GM10847 (cell line): ENCODE measurements around the gene VCL.

Experiments
- POLR2A ChIP-seq: IDR thresholded peaks from 2 replicates; pipeline ENCODE4 v1.6.1; 2011; ENCODE audit not compliant: insufficient read length; ENCODE audit errors: extremely low read depth

VCL gene

DNA sequence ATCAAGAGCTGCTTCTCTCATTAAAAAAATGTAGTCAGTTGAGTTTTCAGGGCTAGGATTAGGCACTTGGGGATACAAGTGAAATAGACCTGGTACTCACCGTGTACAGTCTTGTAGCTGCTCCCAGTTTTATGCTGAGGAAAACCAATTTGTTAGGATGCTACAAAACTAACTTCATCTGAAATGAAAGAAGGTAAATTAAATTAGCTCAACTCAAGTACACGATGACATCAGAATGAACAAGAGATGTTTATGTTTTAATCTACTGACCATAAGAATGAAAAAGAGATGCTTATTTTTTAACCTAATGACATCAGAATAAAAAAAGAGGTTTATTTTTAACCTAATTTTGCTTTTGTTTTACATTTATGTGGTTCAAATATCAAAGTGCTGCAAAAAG, 79.0 kb downstream of the VCL start:
- no peak for TF ChIP-seq POLR2A

DNA sequence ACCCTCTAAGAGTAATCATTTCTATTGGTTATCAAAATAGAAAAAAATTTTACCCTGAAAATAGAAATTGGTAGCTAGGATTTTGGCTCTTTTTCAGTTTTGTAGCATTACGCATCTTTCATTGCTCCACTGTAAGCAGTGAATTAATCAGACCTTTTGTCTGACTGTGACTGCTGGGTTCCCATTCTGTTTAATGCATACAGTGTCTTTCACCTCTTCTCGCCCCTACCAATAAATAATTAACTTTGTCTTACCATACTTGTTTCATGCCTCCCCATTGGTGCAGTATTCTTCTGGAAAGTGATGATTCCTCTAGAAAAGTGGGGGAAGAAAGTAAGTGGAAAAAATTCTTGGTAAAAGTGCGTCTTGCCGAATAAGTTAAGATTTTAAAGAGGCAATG, 79.5 kb downstream of the VCL start:
- no peak for TF ChIP-seq POLR2A

DNA sequence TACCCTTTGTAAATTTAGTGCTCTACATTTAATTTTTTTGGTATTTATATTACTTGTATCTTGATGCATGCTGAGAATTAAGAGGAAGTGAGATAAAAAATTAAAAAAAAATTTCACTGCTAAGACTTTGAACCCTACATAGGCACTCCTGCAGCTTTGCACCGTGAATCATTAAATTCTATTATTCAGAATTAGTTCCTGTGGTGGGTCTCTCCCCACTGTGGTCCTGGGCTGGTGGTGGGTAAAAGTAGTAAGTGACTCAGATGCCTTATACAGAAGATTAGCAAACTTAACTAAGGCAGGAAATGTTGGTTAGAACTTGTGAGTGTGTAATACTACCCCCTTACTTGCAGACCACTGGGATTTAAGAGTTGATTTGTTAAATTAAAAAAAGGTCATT, 80.1 kb downstream of the VCL start:
- TF ChIP-seq POLR2A = no peak

DNA sequence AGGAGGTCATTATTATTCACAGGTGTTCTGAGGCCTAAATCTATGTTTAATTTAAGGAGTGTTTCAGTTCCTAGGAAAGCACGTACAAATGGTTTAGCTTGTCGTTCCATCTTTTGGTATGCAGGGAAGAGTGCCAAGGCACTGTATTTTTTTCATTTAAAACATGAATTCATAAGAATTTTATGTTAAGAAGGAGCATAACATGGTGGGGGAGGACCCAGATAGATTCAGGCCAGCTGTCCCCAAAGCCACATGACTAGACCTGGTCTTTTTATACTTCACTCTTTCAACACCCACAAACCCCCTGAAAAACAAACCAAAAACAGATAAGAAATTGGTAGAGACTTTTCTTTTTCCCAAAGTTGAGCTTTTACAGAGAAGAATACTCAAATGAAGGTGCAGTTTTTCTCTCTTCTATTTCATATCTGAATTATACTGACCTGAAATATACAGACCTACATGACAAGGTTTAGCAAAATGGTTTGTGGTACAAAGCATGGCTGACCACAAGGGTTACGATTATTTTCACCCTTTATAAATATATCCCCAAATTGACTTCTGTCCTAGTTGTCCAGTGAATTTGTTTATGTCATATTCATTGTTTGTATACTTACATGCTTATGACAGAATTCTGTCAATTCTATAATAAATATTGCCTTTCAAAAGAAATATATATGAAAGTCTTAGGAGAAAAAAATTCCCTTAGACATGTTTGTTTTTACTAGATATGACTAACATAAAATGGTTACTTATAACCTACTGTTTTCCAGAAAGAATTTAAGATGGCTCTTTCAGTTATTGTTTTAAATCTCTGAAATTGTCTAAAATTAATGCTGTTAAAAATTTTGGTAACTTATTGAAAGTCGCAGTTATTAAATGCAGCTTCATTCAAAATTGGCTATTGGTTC, 81.4 kb downstream of the VCL start:
- TF ChIP-seq POLR2A = no peak

DNA sequence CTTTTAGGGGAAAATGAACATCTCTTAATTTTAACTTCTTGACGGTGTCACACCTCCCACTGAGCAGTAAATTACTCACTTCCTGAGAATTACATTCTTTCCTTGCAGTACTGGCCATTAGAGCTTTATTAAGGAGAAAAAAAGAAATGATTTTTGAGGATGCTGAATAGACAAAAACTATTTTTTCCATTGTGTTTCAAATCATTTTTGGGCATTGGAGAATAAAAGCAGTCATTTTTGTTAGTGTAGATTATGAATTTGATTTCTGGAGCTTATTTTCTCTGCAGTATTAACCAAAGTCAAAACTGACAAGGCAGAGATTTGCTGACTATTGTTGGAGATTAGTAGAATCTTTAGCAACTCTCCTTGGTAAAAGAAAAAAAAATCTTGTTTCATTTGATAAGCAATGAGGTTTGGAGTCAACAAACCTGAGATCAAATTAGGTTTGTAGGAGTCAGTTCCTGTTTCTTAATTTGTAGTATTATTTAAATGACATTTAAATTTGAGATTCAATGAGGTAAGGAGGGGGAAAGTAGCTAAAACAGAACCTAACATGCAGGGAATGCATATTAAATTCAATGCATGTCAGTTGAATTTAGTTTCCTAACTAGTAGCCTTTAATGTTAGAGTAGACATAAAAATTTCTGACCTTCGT, 82.1 kb downstream of the VCL start:
- TF ChIP-seq POLR2A = no peak

DNA sequence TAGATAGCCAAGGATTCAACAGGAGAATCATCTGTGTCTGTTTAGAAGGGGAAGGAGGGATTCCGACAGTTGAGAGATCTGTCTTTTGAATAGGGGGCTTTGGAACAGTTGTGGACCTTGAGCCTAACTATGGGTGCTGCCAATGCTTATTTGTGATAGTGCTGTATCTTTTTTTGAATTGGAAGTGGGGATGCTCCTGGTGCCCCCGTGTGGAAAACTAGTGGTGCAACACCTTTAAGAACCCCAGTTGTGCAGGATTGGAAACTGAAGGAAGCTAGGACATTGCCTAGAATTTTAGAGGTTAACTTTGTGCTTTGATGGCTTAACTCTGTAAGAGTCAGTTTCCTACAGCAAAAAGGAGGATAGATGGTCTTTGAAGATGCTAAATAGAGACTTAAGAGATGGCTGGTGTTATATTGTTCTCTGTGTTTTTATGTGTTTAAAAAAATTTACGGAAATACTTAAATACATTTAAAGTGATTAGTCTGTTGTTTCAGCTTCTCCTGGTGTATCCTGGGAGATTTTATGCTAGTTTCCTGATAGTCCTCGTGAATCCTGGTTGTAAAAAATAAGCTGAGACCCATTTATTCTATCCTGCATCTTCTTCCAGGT, 83.4 kb downstream of the VCL start:
- no peak for TF ChIP-seq POLR2A

DNA sequence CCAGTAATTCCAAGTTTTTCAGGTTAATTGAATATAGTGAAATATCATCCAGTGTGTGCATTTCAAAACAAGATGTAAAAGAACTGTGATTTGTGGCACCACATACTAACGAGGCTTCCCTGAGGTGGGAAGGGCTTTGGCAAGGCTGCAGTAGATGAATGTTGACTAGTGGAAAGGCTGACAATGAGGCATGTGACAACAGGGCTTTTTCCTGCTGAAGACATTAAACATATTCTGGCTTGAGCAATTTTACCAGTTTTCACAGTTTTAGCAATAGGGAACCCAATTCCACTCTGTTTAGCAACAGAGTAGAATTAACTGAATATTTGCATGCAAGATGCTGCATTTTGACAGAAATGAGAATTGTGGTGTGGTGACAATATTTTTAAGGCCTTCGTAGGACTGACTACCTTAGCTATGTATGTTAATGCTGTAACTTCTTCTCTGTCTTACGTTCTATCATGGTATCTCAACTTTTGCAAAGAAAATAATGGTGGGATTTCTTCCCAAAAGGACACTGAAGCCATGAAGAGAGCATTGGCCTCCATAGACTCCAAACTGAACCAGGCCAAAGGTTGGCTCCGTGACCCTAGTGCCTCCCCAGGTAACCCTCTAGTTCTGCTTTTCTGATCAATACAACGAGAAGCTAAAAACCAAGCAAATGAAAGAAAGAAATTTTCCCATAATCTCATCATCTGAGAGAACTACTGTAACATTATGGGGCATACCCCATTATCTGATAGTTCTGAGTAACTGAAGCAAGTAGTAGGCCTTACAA, 84.2 kb downstream of the VCL start:
- no peak for TF ChIP-seq POLR2A

DNA sequence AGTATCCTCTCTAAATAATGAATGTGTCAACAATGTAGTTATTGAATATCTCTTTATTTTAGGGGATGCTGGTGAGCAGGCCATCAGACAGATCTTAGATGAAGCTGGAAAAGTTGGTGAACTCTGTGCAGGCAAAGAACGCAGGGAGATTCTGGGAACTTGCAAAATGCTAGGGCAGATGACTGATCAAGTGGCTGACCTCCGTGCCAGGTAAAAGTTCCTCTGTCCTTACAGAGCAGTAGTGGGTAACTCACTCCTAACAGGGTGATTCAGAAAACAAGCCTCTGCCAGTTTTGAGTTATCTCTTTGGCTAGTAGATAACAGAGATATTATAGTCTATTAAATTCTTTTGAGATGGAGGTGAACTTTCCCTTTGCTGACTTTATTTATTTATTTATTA, 85.4 kb downstream of the VCL start:
- no peak for TF ChIP-seq POLR2A

DNA sequence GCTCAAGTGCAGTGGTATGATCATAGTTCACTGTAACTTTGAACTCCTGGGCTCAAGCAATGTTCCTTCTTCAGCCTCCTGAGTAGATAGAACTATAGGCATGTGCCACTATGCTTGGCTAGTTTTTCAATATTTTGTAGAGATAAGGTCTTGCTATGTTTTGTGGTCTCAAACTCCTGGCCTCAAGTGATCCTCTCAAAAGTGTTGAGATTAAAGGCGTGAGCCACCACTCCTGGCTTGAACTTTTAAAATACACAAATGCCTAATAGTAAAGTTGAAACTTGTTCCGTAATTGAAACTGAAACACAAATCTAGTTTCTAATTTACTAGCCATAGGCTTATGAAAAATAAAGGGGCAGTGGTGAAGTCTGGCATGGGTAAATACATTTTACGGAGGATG, 87.0 kb downstream of the VCL start:
- TF ChIP-seq POLR2A = no peak

DNA sequence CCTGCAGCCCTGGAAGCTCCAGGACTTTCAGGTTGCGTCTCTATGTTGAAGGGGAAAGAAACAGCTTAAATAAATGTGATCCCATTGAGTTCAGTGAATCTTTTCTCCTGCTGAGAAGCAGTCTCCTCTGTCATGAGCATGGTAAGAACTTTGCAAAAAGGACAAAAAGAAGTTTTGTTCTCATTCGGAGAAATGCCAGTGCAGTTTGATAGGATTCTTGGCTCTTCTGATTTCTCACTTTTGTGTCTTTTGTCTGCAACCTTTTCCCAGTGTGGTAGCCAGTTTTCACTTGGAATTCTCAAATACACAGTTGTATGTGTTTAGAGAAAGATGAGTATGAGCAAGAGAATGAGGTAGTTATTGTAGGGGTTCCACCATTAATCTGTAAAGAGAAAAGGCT, 88.4 kb downstream of the VCL start:
- TF ChIP-seq POLR2A = no peak

DNA sequence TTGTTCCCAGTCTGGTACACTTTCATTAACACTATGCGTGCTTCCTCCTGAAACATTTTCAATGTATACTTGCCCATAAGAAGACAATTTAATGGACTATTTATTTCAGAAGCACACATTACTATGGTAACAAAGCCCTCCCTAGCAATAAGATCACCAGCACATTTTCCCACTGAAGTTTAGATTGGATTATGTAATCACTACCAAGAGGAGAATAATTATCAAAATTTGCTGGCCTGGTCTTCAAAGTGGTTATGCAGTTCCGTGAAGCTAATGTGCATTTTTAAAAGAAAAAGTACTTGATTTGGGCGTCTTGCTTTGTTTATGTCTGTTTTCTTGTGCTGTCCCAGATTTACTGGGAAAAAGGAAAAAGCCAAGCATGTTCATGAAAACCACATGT, 90.8 kb downstream of the VCL start:
- TF ChIP-seq POLR2A = no peak

DNA sequence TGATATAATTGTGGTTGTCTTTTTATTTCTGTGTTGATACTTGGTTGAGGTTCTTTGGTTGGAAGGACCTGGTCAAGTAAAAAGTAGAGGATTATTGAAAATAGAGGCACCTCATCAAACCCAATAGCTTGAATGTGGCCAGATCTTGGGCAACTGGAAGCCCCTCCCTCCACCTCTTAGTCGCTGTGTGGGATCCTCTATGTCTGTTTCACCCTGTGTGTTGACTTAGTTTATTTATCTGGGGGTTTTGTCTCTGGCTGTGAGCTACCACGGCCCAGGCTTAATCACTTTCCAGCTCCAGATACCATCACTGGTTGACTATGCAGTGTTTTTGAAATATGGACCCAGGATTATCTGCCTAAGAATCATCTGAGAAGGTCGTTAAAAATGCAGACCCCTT, 94.5 kb downstream of the VCL start:
- no peak for TF ChIP-seq POLR2A

DNA sequence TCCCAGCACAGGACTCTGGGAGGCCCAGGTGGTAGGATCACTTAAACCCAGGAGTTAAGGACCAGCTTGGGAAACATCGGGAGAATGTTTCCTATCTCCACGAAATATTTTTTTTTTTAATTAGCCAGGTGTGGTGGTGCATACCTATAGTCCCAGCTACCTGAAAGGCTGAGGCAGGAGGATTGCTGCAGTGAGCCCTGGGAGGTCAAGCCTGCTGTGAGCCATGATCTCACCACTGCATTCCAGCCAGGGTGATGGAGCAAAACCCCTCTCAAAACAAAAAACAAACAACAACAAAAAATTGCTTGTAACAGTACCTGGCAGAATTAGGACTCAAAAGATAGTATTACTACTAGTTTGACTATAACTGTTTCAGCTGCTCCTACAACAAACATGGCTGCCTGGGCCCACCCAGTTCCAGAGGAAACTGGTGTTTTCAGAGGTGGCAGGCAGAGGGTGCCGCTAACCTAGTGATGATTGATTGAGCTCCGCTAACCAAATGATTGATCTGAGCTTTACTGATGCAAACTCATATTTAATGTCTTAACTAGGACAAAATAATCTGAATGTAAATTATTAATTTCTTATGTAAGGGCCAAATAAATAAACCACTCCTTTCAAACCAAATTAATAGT, 95.7 kb downstream of the VCL start:
- no peak for TF ChIP-seq POLR2A

DNA sequence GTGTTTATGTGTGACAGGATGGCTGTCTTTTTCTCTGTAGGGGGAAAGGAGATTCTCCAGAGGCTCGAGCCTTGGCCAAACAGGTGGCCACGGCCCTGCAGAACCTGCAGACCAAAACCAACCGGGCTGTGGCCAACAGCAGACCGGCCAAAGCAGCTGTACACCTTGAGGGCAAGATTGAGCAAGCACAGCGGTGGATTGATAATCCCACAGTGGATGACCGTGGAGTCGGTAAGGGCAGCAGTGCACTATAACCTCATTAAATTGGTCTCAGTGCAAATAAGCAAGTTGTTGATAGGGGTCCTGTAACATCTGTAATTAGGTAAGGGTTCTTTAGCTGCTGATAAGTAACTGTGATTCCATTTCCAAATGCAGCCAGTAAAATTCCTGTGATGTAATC, 96.3 kb downstream of the VCL start:
- TF ChIP-seq POLR2A = no peak

DNA sequence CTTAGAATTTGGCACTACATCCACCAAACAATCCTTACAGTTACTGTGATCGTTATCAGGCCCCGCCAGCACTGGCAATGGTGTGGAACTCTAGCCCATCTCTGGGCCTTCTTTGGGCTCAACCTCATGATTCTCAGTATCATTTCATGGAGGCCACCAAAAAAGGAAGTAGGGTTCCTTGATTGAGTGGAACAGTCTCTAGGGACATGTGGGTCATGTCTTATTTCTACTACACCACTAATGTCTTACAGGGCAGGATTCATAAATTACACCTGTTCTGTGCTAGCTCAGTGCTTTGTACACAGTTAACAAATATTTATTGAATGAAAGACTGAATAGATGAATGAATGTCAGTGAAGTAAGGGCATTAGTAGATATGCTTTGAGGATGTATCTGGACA, 98.9 kb downstream of the VCL start:
- no peak for TF ChIP-seq POLR2A

DNA sequence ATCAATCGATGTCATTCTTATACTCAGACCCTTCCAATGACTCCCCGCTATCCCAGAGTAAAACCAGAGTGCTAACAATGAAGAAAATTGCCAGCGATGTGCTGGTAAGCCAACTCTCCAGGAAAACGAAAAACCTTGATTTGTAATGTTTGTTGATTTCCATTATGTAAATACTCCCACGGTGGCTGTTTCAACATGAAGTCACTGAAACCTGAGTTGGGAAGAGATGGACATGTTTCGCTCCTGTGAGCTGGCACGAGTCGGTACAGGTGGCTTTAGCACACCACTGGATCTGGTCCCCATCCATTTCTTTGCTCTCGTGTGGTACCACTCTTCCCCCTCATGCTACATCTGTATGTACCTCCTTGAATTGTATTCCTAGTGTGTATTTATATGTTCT, 99.9 kb downstream of the VCL start:
- no peak for TF ChIP-seq POLR2A

DNA sequence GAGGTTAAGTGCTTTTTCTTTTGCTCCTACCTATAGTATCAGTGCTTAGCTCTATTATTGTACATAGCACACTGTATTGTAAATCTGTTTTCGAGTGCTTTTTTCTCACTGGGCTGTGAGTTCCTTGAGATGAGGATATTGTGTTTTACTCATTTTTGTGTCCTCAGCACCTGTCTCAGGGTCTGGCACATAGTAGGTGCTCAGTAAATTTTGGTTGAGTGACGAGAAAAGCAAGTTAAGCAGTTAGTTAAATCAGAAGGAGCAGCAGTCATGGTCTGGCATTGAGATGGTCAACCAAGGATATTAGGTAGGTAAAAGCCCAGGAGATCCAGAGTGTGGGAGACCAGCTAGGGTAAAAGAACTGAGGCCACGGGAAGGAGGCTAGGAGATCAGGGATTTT, 101.5 kb downstream of the VCL start:
- TF ChIP-seq POLR2A = no peak
